ENCODE results near the gene IL17RA.

Gene IL17RA

GRCh38 chr22:17158568-17159503 is 74.0 kb downstream of the IL17RA start, which contains the start of gene HDHD5 (continued):
- TF ChIP-seq PRDM2 (tag by site-specific recombination; IDR thresholded peaks at IDR 0.05; ENCODE audit: borderline replicate concordance): no peak
- TF ChIP-seq ZNF19 (tag by site-specific recombination; IDR thresholded peaks at IDR 0.05; ENCODE audit: low read depth): no peak
- TF ChIP-seq ZSCAN30 (tag by site-specific recombination; IDR thresholded peaks at IDR 0.05): no peak
- no peak for TF ChIP-seq ZBTB21 (tag by site-specific recombination; IDR thresholded peaks at IDR 0.05)
- peak; percentile 74 for TF ChIP-seq ZFP37 (tag by site-specific recombination; IDR thresholded peaks at IDR 0.05)
- TF ChIP-seq ZNF221 (tag by site-specific recombination; IDR thresholded peaks at IDR 0.05; ENCODE audit: borderline replicate concordance): no peak
- TF ChIP-seq ZNF350 (tag by site-specific recombination; IDR thresholded peaks at IDR 0.05): no peak
- no peak for TF ChIP-seq MYNN (tag by site-specific recombination; IDR thresholded peaks at IDR 0.05; ENCODE audit: borderline replicate concordance)
- TF ChIP-seq ZNF600 (tag by site-specific recombination; IDR thresholded peaks at IDR 0.05): peak; percentile 66; the same call in 1 of the 2 replicates
- TF ChIP-seq ZNF654 (tag by site-specific recombination; IDR thresholded peaks at IDR 0.05; ENCODE audit: low read depth): no peak
- no peak for TF ChIP-seq ZNF549 (tag by site-specific recombination; IDR thresholded peaks at IDR 0.05)
- TF ChIP-seq REST (tag by site-specific recombination; IDR thresholded peaks at IDR 0.05): no peak
- TF ChIP-seq ZNF624 (tag by site-specific recombination; IDR thresholded peaks at IDR 0.05): no peak
- TF ChIP-seq, protein P1, sequence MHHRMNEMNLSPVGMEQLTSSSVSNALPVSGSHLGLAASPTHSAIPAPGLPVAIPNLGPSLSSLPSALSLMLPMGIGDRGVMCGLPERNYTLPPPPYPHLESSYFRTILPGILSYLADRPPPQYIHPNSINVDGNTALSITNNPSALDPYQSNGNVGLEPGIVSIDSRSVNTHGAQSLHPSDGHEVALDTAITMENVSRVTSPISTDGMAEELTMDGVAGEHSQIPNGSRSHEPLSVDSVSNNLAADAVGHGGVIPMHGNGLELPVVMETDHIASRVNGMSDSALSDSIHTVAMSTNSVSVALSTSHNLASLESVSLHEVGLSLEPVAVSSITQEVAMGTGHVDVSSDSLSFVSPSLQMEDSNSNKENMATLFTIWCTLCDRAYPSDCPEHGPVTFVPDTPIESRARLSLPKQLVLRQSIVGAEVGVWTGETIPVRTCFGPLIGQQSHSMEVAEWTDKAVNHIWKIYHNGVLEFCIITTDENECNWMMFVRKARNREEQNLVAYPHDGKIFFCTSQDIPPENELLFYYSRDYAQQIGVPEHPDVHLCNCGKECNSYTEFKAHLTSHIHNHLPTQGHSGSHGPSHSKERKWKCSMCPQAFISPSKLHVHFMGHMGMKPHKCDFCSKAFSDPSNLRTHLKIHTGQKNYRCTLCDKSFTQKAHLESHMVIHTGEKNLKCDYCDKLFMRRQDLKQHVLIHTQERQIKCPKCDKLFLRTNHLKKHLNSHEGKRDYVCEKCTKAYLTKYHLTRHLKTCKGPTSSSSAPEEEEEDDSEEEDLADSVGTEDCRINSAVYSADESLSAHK (tag by site-specific recombination; IDR thresholded peaks at IDR 0.05): no peak
- no peak for TF ChIP-seq ZNF354C (tag by site-specific recombination; IDR thresholded peaks at IDR 0.05; ENCODE audit: borderline replicate concordance, low read depth)
- TF ChIP-seq SP2 (tag by site-specific recombination; IDR thresholded peaks at IDR 0.05): peak; percentile 84
- TF ChIP-seq RBAK (tag by site-specific recombination; IDR thresholded peaks at IDR 0.05): no peak
- TF ChIP-seq, protein P2, sequence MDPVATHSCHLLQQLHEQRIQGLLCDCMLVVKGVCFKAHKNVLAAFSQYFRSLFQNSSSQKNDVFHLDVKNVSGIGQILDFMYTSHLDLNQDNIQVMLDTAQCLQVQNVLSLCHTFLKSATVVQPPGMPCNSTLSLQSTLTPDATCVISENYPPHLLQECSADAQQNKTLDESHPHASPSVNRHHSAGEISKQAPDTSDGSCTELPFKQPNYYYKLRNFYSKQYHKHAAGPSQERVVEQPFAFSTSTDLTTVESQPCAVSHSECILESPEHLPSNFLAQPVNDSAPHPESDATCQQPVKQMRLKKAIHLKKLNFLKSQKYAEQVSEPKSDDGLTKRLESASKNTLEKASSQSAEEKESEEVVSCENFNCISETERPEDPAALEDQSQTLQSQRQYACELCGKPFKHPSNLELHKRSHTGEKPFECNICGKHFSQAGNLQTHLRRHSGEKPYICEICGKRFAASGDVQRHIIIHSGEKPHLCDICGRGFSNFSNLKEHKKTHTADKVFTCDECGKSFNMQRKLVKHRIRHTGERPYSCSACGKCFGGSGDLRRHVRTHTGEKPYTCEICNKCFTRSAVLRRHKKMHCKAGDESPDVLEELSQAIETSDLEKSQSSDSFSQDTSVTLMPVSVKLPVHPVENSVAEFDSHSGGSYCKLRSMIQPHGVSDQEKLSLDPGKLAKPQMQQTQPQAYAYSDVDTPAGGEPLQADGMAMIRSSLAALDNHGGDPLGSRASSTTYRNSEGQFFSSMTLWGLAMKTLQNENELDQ (tag by site-specific recombination; IDR thresholded peaks at IDR 0.05; ENCODE audit: low read depth): no peak
- no peak for TF ChIP-seq ZNF488 (tag by site-specific recombination; IDR thresholded peaks at IDR 0.05)
- TF ChIP-seq ZNF777 (tag by site-specific recombination; IDR thresholded peaks at IDR 0.05; ENCODE audit: borderline replicate concordance): peak; percentile 56; the same call in 1 of the 2 replicates
- TF ChIP-seq ZNF558 (tag by site-specific recombination; IDR thresholded peaks at IDR 0.05): no peak
- TF ChIP-seq WT1 (tag by site-specific recombination; IDR thresholded peaks at IDR 0.05): no peak
